Stimulated activated CD4-positive, alpha-beta T cell treated with anti-CD3 and anti-CD28 coated beads, Interleukin-15, amount 100 ng/mL, for 48 hours (primary cell): ENCODE results near the gene FOXP1.
"Not testable (repeated sequence)": the region's sequence is repeated elsewhere in the genome, so short reads cannot be mapped to it uniquely, and the experiment has no call there.

Experiments
- DNase-seq, 2 donors: peaks; one replicate each; pipeline ENCODE4 v3.0.0-alpha.2; 2020; ENCODE audit warnings: low read depth in 2 of 2

FOXP1 gene

DNA sequence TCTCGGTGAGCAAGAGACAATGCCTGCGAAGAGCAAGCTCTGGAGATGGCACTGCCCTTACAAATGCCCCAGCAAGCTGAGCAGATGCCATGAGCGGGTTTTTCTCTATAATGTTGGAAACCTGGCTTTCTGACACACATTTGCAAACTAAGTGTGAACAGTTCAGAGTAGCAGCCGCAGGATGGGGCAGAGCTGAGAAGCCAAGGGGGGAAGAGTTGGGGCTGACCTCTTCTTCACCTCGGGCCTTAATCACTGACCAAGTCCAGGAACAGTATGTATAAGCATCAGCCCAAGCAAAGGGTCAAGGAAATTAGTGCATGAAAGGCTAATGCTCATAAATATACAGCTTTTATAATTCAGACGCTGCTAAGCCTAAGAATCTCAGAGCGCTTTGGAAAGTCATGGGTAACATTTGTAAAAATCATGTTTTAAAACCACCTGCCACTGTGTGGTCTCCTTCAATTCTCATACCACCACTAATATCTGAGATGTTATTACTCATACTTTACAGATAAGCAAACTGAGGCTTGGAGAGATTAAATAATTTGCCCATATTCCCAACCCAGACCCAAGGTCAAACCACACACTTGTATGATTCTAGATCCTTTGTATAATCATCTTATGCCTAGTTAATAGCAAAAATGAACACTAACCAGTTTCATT, 603.4 kb downstream of the FOXP1 start:
- DNase-seq: no peak

DNA sequence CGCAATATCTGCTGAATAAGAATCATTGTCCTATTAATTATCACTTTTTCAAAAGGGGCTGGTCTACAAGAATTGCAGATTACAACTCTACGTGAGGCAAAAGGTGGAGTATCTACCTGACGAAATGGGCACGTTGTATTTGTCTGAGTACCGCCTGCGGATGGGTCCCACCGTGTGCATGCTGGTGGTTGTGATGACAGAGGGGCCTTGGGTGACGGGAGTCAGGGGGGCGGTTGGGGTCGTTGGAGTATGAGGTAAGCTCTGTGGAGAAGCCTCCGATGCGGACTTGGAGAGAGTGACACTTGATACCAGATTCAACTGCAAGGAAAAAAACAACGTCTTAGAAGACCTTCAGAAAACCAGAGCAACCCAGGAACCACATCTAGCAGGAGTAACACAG, 605.8 kb downstream of the FOXP1 start:
- no peak for DNase-seq

GRCh38 chr3:70975981-70976380, 607.5 kb downstream of the FOXP1 start:
- DNase-seq: not testable (repeated sequence)

- no peak for DNase-seq
These were observed 608.8 kb downstream of the FOXP1 start for GRCh38 chr3:70974747-70975146.

- no peak for DNase-seq
These were observed 610.0 kb downstream of the FOXP1 start for GRCh38 chr3:70973558-70973957.

GRCh38 chr3:70972855-70973254, 610.7 kb downstream of the FOXP1 start:
- DNase-seq: no peak

GRCh38 chr3:70970952-70971351, 612.6 kb downstream of the FOXP1 start:
- DNase-seq: no peak

DNA sequence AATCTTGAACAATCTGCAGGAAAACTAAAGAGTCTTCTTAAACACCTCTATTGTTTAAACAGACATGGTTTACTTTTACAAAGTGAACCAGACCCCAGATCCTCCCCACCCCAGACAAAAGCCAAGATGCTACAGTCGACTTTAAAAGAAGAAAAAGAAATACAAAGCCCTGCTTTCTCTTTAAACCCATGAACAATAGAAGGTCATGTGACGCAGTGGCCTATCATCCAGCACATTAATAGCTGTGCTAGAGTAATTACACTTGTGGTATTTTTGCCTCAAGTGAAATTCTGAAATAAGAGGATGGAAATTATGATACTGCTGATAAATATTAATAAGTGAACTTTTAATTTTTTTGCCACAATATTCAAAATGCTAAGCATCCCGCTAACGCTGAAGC, 613.4 kb downstream of the FOXP1 start:
- DNase-seq: no peak

DNA sequence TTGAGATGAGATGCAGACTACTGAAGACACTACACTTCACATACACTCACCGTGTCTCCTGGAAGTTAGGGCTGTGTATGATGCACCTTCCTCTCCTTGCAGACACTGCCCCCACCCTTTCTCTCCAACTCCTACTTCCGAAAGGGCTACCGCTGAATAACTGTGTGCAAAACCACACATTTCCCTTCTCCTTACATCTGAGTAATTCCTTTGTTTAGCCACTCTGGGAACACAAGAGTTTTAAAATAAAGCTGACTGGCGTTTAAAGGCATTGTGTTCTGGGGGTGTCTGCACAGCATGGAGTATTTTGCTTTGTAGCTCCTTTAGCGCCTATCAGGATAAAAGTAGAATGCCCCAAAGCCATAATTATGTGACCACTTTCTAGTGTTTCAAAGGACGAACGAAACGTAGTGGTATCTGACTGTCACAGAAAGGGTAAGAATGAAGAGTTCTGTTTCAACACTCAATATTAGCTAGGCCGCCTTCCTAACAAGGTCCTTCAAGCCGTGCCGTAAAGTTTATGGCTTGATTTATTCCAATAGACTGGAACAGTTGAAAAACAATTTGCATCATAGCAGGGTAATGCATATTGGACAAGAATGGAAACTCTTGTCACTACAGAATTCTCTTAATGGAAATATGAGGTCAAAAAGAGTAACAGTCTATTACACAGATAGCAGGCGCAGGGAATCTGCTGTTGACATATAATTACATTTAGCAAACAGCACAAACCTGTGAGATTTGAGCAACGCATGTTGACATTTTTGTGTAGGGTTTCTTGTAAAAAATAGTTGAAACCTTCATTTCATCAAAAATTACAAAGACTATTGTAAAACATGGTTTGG, 619.9 kb downstream of the FOXP1 start:
- no peak for DNase-seq

DNA sequence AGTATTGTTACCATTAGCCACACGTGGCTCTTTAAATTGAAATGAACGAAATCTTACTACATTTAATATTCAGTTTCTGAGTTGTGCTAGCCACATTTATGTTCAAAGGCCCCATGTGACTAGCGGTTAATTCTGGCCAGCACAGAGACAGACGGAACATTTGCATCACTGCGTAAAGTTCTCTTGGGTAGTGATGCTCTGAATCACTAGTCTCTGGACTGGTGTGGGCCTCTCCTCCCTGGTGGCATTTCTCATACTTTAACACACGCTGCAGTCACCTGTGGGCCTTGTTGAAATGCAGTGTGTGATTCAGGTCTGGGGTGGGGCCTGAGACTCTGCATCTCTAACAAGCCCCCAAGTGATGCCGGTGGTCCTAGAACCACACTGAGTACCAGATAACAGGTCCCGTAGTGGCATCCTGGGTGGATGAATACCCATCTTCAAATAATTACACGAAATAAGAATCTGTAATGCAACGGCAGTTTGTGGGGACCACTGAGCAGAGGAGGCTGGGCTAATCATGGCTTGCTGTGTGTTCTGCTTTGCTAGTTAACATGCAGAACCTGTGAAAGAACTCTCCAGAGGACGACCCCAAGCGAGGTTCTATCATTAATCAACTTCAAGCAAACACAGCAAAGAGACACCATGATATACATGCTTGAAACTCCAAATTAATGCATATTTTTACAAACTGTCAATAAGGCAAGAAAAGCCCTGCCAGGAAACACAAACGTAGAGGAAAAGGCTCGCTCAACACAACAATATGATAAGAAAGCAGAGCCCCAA, 623.8 kb downstream of the FOXP1 start:
- DNase-seq: no peak

- DNase-seq: no peak
These were observed 631.3 kb downstream of the FOXP1 start for GRCh38 chr3:70952033-70952747.

- no peak for DNase-seq
These were observed 632.2 kb downstream of the FOXP1 start for GRCh38 chr3:70951316-70951715.

DNA sequence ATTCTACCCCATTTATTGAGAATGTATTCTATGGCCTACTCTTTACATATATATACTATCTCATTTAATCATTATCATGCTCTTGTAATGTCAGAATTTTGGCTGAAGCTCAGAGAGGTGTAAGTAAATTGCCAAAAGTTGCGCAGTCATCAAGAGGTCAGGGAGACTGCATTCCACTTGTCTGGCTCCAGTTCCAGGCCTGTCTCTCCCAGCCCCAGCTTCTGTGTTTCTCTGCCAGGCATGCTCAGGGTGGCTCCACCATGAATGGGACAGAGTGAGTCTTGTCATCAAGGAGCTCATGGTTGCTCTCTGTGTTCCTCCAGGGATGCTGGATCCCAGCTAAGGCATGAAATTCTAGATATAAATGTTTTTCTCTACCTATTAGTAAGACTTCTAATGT, 635.9 kb downstream of the FOXP1 start:
- no peak for DNase-seq

GRCh38 chr3:70943886-70944285, 639.6 kb downstream of the FOXP1 start:
- no peak for DNase-seq

GRCh38 chr3:70933105-70933810, 650.3 kb downstream of the FOXP1 start:
- no peak for DNase-seq

DNA sequence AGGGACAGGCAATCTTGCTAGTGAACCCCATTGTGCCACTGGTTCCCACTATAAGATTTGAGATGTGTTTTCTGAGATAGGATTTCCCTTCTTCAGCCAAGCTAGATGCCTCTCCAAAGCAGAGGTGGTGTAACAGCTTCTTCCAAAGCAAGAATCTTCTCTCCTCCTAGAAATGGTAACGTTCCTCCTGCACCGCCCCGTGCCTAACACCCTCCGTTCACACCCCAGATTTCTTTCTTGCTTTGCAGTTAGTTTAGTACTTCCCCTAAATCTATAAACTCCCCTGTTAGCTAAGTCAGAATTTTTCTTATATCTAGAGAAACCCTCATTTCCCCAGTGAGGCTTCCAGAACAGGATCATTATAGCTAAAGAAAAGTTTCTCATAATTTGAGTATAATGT, 653.5 kb downstream of the FOXP1 start:
- DNase-seq: no peak

GRCh38 chr3:70927239-70927638, 656.3 kb downstream of the FOXP1 start:
- no peak for DNase-seq

DNA sequence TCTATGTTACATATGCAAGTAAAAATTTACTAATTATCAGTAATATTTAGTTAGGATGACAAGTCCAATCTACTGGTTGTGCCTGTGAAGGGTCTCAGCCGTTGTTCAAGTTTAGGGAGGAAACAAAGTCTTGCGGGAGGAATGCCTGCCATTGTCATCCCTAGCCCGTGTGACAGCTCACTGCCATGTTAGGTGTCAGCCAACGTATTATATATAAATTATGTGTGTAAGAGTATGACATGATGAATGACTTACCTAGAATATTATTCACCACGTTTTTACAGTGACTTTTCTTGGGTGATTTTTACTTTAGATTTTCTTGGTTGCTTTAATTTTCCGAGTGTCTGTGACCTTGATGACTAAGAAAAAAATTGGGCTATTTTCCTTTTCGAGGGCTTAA, 656.7 kb downstream of the FOXP1 start:
- no peak for DNase-seq

DNA sequence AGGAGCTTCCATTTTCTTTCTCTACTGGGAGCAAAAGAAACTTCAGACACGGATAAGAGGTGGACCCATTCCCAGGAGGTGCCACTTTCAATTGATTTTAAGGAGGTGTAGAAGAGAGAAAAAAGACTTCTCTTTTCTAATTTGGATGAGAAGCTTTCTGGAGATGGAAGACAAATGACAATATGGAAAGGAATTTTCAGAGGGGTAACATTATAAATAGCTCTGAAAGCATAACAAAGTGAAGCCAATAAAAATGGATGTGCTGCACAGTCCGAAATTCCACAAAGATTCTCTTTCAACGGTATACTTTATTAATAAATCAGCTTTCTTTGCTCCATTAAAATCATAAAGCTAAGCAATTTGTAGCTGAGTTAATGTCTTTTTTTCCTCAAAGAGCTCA, 663.9 kb downstream of the FOXP1 start:
- DNase-seq: no peak

GRCh38 chr3:70919091-70919490, 664.4 kb downstream of the FOXP1 start:
- no peak for DNase-seq

- no peak for DNase-seq
These were observed 667.0 kb downstream of the FOXP1 start for GRCh38 chr3:70916375-70917055.
